Keratinocyte (primary cell): Measurements from ENCODE around the gene SERPIND1. TPM values are rescaled to one million over a fixed set of nuclear protein-coding genes. Genes with fewer than 3 reads are reported as not detected.

Experiments
- DNase-seq: peaks from one replicate; pipeline ENCODE4 v3.0.0-alpha.2; 2011; ENCODE audit warnings: low read depth, missing footprints, low spot score
- FAIRE-seq: peaks from 2 replicates; lab custom pipeline; 2011; peaks lifted over from hg19 to GRCh38; lab: Jason Lieb, UNC
- H2AFZ ChIP-seq: 2 replicates; pipeline ENCODE4 v1.6.0; 2012; ENCODE audit warnings: low read length, control low read depth, inconsistent platforms; ENCODE audit not compliant: control insufficient read depth
- H3K27ac ChIP-seq: 2 replicates; pipeline ENCODE4 v1.5.1; 2011; ENCODE audit warnings: low read length; ENCODE audit not compliant: control insufficient read depth, insufficient read depth
- H3K27me3 ChIP-seq: 3 replicates; pipeline ENCODE4 v1.6.0; 2011; ENCODE audit warnings: low read length; ENCODE audit not compliant: control insufficient read depth, insufficient read depth; ENCODE audit errors: extremely low read depth
- H3K36me3 ChIP-seq, 2 experiments: 2 replicates in 1 of 2; 3 replicates in 1 of 2; pipeline ENCODE4 v1.5.1; 2011; ENCODE audit warnings: low read length in 2 of 2, mild to moderate bottlenecking in 1 of 2; ENCODE audit not compliant: control insufficient read depth in 2 of 2, insufficient read depth in 2 of 2; ENCODE audit errors: extremely low read depth in 1 of 2
- H3K4me1 ChIP-seq: 3 replicates; pipeline ENCODE4 v1.5.1; 2011; ENCODE audit warnings: low read length; ENCODE audit not compliant: control insufficient read depth, insufficient read depth; ENCODE audit errors: extremely low read depth
- H3K4me2 ChIP-seq: 3 replicates; pipeline ENCODE4 v1.6.0; 2011; ENCODE audit warnings: low read depth, low read length; ENCODE audit not compliant: control insufficient read depth, insufficient read depth; ENCODE audit errors: extremely low read depth
- H3K4me3 ChIP-seq, 3 experiments: fragments of 200-600 bp in 1 of 3; sonication (generic) in 1 of 3; 2 replicates in 2 of 3; 3 replicates in 1 of 3; pipeline ENCODE4 v1.5.1; 2011 to 2016; ENCODE audit warnings: low read length in 3 of 3, mild to moderate bottlenecking in 3 of 3, control low read depth in 2 of 3, inconsistent platforms in 1 of 3, low read depth in 1 of 3, mixed read lengths in 1 of 3, mixed run types in 1 of 3, moderate library complexity in 1 of 3; ENCODE audit not compliant: control insufficient read depth in 2 of 3, insufficient read depth in 2 of 3; ENCODE audit errors: extremely low read depth in 1 of 3
- H3K79me2 ChIP-seq: 2 replicates; pipeline ENCODE4 v1.6.0; 2012; ENCODE audit warnings: low read length; ENCODE audit not compliant: control insufficient read depth, insufficient read depth
- H3K9ac ChIP-seq: 3 replicates; pipeline ENCODE4 v1.6.0; 2011; ENCODE audit warnings: low read length; ENCODE audit not compliant: control insufficient read depth, insufficient read depth; ENCODE audit errors: extremely low read depth
- H3K9me1 ChIP-seq: 3 replicates; pipeline ENCODE4 v1.6.0; 2011; ENCODE audit warnings: low read length; ENCODE audit not compliant: control insufficient read depth, insufficient read depth; ENCODE audit errors: extremely low read depth
- H3K9me3 ChIP-seq: 2 replicates; pipeline ENCODE4 v1.5.1; 2012; ENCODE audit warnings: low read depth, low read length; ENCODE audit not compliant: control insufficient read depth
- H4K20me1 ChIP-seq: 3 replicates; pipeline ENCODE4 v1.6.0; 2011; ENCODE audit warnings: low read length; ENCODE audit not compliant: control insufficient read depth, insufficient read depth; ENCODE audit errors: extremely low read depth
- EZH2 ChIP-seq: IDR thresholded peaks from one replicate; pipeline ENCODE4 v1.6.1; 2012; ENCODE audit warnings: inconsistent platforms, mild to moderate bottlenecking, low read length, moderate library complexity
- dilution Hi-C: fragments of 300-500 bp; cut with MboI; formaldehyde crosslinking; loops from one replicate; pipeline ENCODE4 v1.7.0; 2020; ENCODE audit warnings: low sequenced_read_pairs; ENCODE audit not compliant: extremely low pct_ligation_motif_present
- polyA plus RNA-seq, 5 experiments: library from polyadenylated mRNA; depleted of rRNA in 3 of 5; stranded (reverse) in 3 of 5; stranded (forward) in 1 of 5; unstranded in 1 of 5; fragments of >200 nt; gene quantifications; 1 replicate in 1 of 5; 2 replicates in 3 of 5; 3 replicates in 1 of 5; pipeline versions ENCODE4 v1.2.1 to v1.2.3, GENCODE V29; 2011 to 2012; ENCODE audit warnings: missing spikeins in 2 of 5, low read depth in 1 of 5, low replicate concordance in 1 of 5
- TF ChIP-seq, protein P1 (sequence below), 3 experiments: IDR thresholded peaks in 1 of 3; conservative IDR thresholded peaks in 1 of 3; optimal IDR thresholded peaks in 1 of 3; 2 replicates in 2 of 3; 3 replicates in 1 of 3; pipeline versions ENCODE3 to v1.5.1; 2011; ENCODE audit warnings: low read length in 3 of 3, mild to moderate bottlenecking in 3 of 3, moderate library complexity in 2 of 3, control low read depth in 1 of 3, inconsistent platforms in 1 of 3; ENCODE audit not compliant: insufficient read depth in 2 of 3; ENCODE audit errors: extremely low read depth in 1 of 3

SERPIND1 gene
- polyA plus RNA-seq, 1 donor (not counting 4 experiments of a cell fraction or from before 2014, with no cell fraction given), result not detected

DNA sequence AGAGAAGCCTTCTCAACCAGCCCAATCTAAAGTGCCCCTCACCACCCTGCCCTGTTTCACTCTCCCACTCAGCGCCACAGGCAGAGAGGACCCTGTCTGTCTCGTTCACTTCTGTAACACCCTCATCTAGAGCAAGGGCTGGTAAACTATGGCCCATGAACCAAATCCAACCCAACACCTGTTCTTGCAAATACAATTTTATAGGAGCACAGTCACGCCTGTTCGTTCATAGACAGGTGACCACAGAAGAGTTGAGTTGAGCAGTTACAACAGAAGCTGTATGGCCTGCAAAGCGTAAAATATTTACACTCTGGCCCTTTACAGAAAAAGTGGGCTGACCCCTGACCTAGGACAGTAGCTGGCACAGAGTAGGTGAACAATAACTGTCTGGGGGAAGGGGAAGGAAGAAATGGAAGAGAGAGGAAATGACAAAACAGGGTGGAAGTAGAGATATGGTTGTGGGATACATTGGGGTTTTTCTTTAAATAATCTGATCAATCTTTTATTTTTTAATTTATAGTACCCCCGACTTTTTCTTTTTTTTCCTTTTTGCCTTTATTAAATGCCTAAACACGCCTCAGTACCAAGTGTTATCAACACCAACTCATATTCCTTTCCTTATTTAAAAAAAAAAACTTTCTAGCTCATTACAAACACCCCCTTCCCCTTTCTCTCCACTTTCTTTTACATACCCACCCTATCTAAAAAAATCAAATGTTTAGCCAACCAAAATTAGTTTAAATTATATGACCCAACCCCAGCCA, 20.9 kb downstream of the SERPIND1 start:
- no peak overlapping the region for H3K4me3 ChIP-seq
- H3K79me2 ChIP-seq, result no peaks in the 10 kb centered on the region
- dilution Hi-C loops, result no loop called here
- no peaks in the 10 kb centered on the region for H3K4me1 ChIP-seq
- no peaks in the 10 kb centered on the region for H3K27me3 ChIP-seq
- TF ChIP-seq, protein P1, sequence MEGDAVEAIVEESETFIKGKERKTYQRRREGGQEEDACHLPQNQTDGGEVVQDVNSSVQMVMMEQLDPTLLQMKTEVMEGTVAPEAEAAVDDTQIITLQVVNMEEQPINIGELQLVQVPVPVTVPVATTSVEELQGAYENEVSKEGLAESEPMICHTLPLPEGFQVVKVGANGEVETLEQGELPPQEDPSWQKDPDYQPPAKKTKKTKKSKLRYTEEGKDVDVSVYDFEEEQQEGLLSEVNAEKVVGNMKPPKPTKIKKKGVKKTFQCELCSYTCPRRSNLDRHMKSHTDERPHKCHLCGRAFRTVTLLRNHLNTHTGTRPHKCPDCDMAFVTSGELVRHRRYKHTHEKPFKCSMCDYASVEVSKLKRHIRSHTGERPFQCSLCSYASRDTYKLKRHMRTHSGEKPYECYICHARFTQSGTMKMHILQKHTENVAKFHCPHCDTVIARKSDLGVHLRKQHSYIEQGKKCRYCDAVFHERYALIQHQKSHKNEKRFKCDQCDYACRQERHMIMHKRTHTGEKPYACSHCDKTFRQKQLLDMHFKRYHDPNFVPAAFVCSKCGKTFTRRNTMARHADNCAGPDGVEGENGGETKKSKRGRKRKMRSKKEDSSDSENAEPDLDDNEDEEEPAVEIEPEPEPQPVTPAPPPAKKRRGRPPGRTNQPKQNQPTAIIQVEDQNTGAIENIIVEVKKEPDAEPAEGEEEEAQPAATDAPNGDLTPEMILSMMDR (optimal IDR thresholded peaks at IDR 0.05 in 1 of 3, IDR thresholded peaks at IDR 0.05 in 1 of 3, conservative IDR thresholded peaks at IDR 0.05 in 1 of 3; ENCODE audit: extremely low read depth in 1 of 3, insufficient read depth in 2 of 3, low read length in 3 of 3), result no peak
- no peak for TF ChIP-seq EZH2
- no peaks in the 10 kb centered on the region for H3K9me3 ChIP-seq
- H3K9me1 ChIP-seq, result no peaks in the 10 kb centered on the region
- FAIRE-seq (no peak), DNase-seq (no peak)
- H3K27ac ChIP-seq, result no peak overlapping the region
- peaks cover 15 to 36% of the 10 kb centered on the region in 2 experiments for H3K36me3 ChIP-seq
- no peaks in the 10 kb centered on the region for H4K20me1 ChIP-seq
- no peak overlapping the region for H3K9ac ChIP-seq
- no peak overlapping the region for H2AFZ ChIP-seq
- no peak overlapping the region for H3K4me2 ChIP-seq

DNA sequence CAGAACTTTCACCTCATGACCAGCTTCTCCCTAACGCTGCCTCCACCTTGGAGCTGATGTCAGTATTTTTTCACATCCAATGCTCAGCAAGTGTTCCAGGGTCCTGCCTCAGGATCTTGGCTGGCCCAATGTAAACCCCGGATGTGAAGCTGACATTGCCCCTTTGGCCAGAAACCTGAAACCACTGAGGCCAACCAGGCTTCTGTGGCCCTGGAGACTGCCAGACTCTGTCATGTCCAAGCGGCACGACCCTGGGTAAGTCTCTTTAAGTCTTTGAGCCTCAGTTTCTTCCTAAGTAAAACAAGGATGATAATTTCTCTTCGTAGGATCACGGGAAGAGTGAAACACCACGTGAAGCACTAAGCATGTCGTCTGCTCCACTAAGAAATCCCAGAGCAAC, 22.8 kb downstream of the SERPIND1 start:
- H3K4me3 ChIP-seq, result no peak overlapping the region
- no peaks in the 10 kb centered on the region for H3K27me3 ChIP-seq
- no peaks in the 10 kb centered on the region for H4K20me1 ChIP-seq
- FAIRE-seq (no peak), DNase-seq (no peak)
- H3K9ac ChIP-seq, result no peak overlapping the region
- H3K36me3 ChIP-seq, result peaks cover 8 to 34% of the 10 kb centered on the region in 2 experiments
- dilution Hi-C loops, result no loop called here
- H3K27ac ChIP-seq, result no peak overlapping the region
- no peaks in the 10 kb centered on the region for H3K79me2 ChIP-seq
- H2AFZ ChIP-seq, result no peak overlapping the region
- no peak overlapping the region for H3K4me2 ChIP-seq
- TF ChIP-seq, protein P1 (optimal IDR thresholded peaks at IDR 0.05 in 1 of 3, IDR thresholded peaks at IDR 0.05 in 1 of 3, conservative IDR thresholded peaks at IDR 0.05 in 1 of 3; ENCODE audit: extremely low read depth in 1 of 3, insufficient read depth in 2 of 3, low read length in 3 of 3), result no peak
- no peak for TF ChIP-seq EZH2
- H3K4me1 ChIP-seq, result no peaks in the 10 kb centered on the region
- H3K9me1 ChIP-seq, result no peaks in the 10 kb centered on the region
- no peaks in the 10 kb centered on the region for H3K9me3 ChIP-seq
